ENCODE data around the gene ZFP3.
"Not testable (repeated sequence)": the region's sequence is repeated elsewhere in the genome, so short reads cannot be mapped to it uniquely, and the experiment has no call there.

ZFP3 gene

DNA sequence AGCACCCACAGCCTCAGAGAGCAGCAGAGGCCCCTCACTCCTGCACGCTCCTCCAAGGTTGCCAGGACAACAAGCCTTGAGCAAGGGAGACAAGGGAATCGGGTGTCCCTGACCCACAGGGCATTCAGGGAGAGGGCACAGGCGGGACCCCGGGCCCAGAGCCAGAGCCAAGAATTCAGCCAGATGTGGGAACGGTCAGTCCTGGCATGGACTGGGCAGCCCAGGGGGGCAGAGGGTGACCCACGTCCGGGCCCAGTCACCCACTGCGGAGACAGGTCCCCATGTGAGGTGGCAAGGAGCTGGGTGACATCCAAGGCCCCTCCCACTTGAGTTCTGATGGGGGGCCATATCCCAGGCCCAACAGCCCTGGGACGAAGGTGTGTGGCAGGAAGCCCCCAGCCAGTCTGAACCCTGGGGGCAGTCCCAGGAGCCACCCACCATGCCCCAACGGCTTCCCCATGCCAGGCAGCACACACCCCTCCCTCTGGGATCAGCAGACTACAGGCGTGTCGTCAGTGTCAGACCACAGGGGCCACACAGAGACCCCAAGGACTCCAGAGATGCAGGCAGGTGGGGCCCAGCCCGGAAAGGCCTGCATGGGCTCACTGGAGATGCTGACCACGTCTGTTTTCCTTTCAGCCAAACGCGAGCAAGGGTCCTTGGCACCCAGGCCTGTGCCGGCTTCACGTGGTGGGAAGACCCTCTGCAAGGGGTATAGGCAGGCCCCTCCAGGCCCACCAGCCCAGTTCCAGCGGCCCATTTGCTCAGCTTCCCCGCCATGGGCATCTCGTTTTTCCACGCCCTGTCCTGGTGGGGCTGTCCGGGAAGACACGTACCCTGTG lies 60.6 kb downstream of the ZFP3 start:
- Histone ChIP-seq H3K79me2 (ENCODE audit: control insufficient read depth, insufficient read depth, low read length, unreplicated experiment) (no peaks in the 10 kb centered on the region), H3K27ac (ENCODE audit: low read depth, low read length) (no peak overlapping the region), H3K27me3 (ENCODE audit: insufficient read depth, low read length) (no peaks in the 10 kb centered on the region), H3K4me3 (ENCODE audit: low read depth, low read length) (no peak overlapping the region), H3K4me1 (ENCODE audit: control insufficient read depth, insufficient read depth, low read length, unreplicated experiment) (no peaks in the 10 kb centered on the region), H3K36me3 (ENCODE audit: insufficient read depth, low read length) (no peaks in the 10 kb centered on the region), H2AFZ (ENCODE audit: low read length, unreplicated experiment) (no peak overlapping the region)

DNA sequence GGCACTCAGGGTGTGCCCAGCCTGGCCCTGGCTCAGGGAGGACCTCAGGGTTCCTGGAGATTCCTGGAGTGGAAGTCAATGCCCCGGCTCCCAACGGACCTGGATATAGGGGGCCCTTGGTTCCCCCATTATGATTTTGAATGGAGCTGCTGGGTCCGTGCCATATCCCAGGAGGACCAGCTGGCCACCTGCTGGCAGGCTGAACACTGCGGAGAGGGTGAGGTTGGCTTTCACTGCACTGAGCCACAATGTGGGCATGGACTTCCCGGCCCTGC lies 61.1 kb downstream of the ZFP3 start:
- Histone ChIP-seq H3K27ac (ENCODE audit: low read depth, low read length) (no peak overlapping the region), H3K4me1 (ENCODE audit: control insufficient read depth, insufficient read depth, low read length, unreplicated experiment) (no peaks in the 10 kb centered on the region), H3K79me2 (ENCODE audit: control insufficient read depth, insufficient read depth, low read length, unreplicated experiment) (no peaks in the 10 kb centered on the region), H2AFZ (ENCODE audit: low read length, unreplicated experiment) (no peak overlapping the region), H3K36me3 (ENCODE audit: insufficient read depth, low read length) (no peaks in the 10 kb centered on the region), H3K27me3 (ENCODE audit: insufficient read depth, low read length) (peaks cover 3% of the 10 kb centered on the region), H3K4me3 (ENCODE audit: low read depth, low read length) (no peak overlapping the region)

DNA sequence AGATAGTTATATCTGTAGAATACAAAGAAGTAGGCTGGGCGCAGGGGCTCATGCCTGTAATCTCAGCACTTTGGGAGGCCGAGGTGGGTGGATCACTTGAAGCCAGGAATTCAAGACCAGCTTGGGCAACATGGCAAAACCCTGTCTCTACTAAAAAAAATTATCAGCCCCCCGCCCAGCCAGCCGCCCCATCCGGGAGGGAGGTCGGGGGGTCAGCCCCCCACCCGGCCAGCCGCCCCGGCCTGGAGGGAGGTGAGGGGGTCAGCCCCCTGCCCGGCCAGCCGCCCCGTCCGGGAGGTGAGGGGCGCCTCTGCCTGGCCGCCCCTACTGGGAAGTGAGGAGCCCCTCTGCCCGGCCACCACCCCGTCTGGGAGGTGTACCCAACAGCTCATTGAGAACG lies 64.6 kb downstream of the ZFP3 start:
- not testable (repeated sequence) for H2AFZ ChIP-seq (ENCODE audit: low read length, unreplicated experiment); H3K36me3 ChIP-seq (ENCODE audit: insufficient read depth, low read length); H3K27ac ChIP-seq (ENCODE audit: low read depth, low read length); H3K79me2 ChIP-seq (ENCODE audit: control insufficient read depth, insufficient read depth, low read length, unreplicated experiment); H3K4me3 ChIP-seq (ENCODE audit: low read depth, low read length); H3K4me1 ChIP-seq (ENCODE audit: control insufficient read depth, insufficient read depth, low read length, unreplicated experiment)
- peaks cover 26% of the 10 kb centered on the region for H3K27me3 ChIP-seq (ENCODE audit: insufficient read depth, low read length)
